Osteoblast (primary cell): Measurements from ENCODE around the gene PTP4A2. TPM values are rescaled to one million over a fixed set of nuclear protein-coding genes. Genes with fewer than 3 reads are reported as not detected.
"Not testable (repeated sequence)": the region's sequence is repeated elsewhere in the genome, so short reads cannot be mapped to it uniquely, and the experiment has no call there.

Experiments
- DNase-seq: peaks from one replicate; pipeline ENCODE4 v3.0.0; 2011; ENCODE audit warnings: low spot score, mixed read lengths; ENCODE audit not compliant: insufficient read length; ENCODE audit errors: missing footprints
- H2AFZ ChIP-seq: 2 replicates; pipeline ENCODE4 v1.6.0; 2011; ENCODE audit warnings: mild to moderate bottlenecking, low read length
- H3K27ac ChIP-seq: 2 replicates; pipeline ENCODE4 v1.5.1; 2011; ENCODE audit warnings: mild to moderate bottlenecking, low read depth, low read length, moderate library complexity
- H3K27me3 ChIP-seq: 2 replicates; pipeline ENCODE4 v1.6.0; 2012; ENCODE audit warnings: mild to moderate bottlenecking, control low read depth, inconsistent platforms, low read length, moderate library complexity; ENCODE audit not compliant: insufficient read depth
- H3K36me3 ChIP-seq: 2 replicates; pipeline ENCODE4 v1.5.1; 2011; ENCODE audit warnings: mild to moderate bottlenecking, low read length, control low read depth, moderate library complexity; ENCODE audit not compliant: insufficient read depth
- H3K4me1 ChIP-seq: 2 replicates; pipeline ENCODE4 v1.5.1; 2011; ENCODE audit warnings: mild to moderate bottlenecking, low read length, control low read depth, moderate library complexity; ENCODE audit not compliant: insufficient read depth
- H3K4me2 ChIP-seq: 2 replicates; pipeline ENCODE4 v1.6.0; 2011; ENCODE audit warnings: mild to moderate bottlenecking, low read length; ENCODE audit not compliant: insufficient read depth
- H3K4me3 ChIP-seq: fragments of 200-600 bp; sonication (generic); 3 replicates; pipeline ENCODE4 v1.5.1; 2012; ENCODE audit warnings: mild to moderate bottlenecking, low read length, inconsistent platforms; ENCODE audit not compliant: insufficient read depth
- H3K79me2 ChIP-seq: 2 replicates; pipeline ENCODE4 v1.6.0; 2012; ENCODE audit warnings: mild to moderate bottlenecking, low read length, control low read depth, inconsistent platforms; ENCODE audit not compliant: insufficient read depth
- H3K9me3 ChIP-seq: 2 replicates; pipeline ENCODE4 v1.5.1; 2011; ENCODE audit warnings: low read depth, low read length, control low read depth
- H4K20me1 ChIP-seq: 2 replicates; pipeline ENCODE4 v1.6.0; 2012; ENCODE audit warnings: mild to moderate bottlenecking, low read length, control low read depth; ENCODE audit not compliant: insufficient read depth
- total RNA-seq: library from RNA; depleted of rRNA; stranded (reverse); fragments of >200 nt; gene quantifications from 2 replicates; pipeline ENCODE4 v1.2.3, GENCODE V29; 2012
- TF ChIP-seq, protein P1 (sequence below): IDR thresholded peaks from 2 replicates; pipeline ENCODE4 v1.5.1; 2011; ENCODE audit warnings: mild to moderate bottlenecking, low read depth, low read length, moderate library complexity; ENCODE audit errors: extremely low read depth

PTP4A2 gene
- total RNA-seq, 1 donor, result 539 TPM

DNA sequence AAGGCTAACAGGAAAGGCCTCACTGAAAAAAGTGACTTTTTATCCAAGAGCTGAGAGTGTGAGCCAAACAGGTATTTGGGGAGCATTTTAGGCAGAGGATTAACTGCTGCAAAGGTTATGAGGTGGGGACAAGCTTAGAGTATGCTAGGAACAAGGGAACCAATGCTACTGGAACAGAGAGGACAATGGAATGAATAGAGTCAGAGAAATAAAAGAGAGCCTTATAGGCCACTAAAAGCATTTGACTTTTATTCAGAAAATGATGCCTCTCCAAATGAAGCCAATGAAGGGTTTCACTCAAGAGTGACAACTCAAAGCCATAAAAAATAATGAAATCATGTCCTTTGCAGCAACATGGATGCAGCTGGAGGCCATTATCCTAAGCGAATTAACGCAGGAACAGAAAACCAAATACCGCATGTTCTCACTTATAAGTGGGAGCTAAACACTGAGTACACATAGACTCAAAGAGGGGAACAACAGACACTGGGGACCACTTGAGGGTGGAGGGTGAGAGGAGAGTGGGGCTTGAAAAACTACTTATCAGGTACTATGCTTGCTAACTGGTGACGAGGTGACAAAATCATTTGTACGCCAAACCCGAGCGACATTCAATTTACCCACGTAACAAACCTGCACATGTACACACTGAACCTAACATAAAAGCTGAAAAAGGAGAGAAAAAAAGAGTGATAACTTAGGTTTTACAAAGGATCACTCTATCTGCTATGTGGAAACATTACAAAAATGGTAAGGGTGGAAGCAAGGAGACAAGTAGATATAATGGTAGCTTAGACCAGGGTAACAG lies 11.1 kb downstream of the PTP4A2 start:
- Histone ChIP-seq H3K9me3 (no peaks in the 10 kb centered on the region), H3K36me3 (peaks cover 6% of the 10 kb centered on the region), H3K4me1 (peaks cover 48% of the 10 kb centered on the region), H3K4me3 (no peak overlapping the region), H3K4me2 (peak overlapping the region; percentile 28), H2AFZ (no peak overlapping the region), H3K27ac (peak overlapping the region; percentile 19), H3K79me2 (peaks cover 97% of the 10 kb centered on the region), H3K27me3 (no peaks in the 10 kb centered on the region), H4K20me1 (peaks cover 87% of the 10 kb centered on the region)
- TF ChIP-seq, protein P1, sequence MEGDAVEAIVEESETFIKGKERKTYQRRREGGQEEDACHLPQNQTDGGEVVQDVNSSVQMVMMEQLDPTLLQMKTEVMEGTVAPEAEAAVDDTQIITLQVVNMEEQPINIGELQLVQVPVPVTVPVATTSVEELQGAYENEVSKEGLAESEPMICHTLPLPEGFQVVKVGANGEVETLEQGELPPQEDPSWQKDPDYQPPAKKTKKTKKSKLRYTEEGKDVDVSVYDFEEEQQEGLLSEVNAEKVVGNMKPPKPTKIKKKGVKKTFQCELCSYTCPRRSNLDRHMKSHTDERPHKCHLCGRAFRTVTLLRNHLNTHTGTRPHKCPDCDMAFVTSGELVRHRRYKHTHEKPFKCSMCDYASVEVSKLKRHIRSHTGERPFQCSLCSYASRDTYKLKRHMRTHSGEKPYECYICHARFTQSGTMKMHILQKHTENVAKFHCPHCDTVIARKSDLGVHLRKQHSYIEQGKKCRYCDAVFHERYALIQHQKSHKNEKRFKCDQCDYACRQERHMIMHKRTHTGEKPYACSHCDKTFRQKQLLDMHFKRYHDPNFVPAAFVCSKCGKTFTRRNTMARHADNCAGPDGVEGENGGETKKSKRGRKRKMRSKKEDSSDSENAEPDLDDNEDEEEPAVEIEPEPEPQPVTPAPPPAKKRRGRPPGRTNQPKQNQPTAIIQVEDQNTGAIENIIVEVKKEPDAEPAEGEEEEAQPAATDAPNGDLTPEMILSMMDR, result no peak
- no peak for DNase-seq

DNA sequence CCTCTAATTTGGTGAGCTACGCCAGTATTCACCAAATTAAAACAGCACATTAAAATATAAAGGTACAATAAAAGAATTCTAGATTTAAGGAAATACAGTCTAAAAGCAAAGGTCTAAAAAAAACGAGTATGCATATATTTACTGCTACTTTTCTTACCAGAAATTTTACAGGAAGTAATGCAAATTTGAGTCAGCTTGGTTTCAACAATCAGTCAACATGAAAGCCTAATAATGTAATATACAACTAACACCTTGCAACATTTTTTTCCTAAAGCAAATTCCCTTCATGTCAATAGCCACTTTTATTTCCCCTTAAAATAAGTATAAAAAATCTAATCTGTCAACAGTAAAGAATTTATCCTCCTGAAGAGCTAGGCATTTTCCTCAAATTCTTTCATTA lies 11.9 kb downstream of the PTP4A2 start:
- peaks cover 41% of the 10 kb centered on the region for H3K4me1 ChIP-seq
- no peak for DNase-seq

DNA sequence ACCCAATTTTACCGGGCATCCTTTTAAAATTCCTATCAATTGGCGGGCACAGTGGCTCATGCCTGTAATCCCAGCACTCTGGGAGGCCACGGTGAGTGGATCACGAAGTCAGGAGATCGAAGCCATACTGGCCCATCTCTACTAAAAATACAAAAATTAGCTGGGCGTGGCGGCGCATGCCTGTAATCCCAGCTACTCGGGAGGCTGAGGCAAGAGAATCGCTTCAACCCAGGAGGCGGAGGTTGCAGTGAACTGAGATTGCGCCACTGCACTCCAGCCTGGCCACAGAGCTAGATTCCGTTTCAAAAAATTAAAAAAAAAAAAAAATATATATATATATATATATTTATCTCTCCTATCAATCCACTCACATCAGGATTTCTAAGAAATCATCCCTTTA lies 12.3 kb downstream of the PTP4A2 start:
- H3K36me3 ChIP-seq, H3K4me3 ChIP-seq, H3K27me3 ChIP-seq, H3K9me3 ChIP-seq, H2AFZ ChIP-seq, DNase-seq, H3K27ac ChIP-seq, H3K4me2 ChIP-seq: not testable (repeated sequence)
- H3K4me1 ChIP-seq, result peaks cover 39% of the 10 kb centered on the region
- peaks cover 97% of the 10 kb centered on the region for H3K79me2 ChIP-seq
- peaks cover 79% of the 10 kb centered on the region for H4K20me1 ChIP-seq

More for the DNA sequence above, 11.9 kb downstream of the PTP4A2 start:
- Histone ChIP-seq H4K20me1 (peaks cover 79% of the 10 kb centered on the region), H3K27ac (no peak overlapping the region), H3K4me3 (no peak overlapping the region), H3K79me2 (peaks cover 97% of the 10 kb centered on the region), H3K9me3 (no peaks in the 10 kb centered on the region), H3K27me3 (no peaks in the 10 kb centered on the region), H3K36me3 (peaks cover 6% of the 10 kb centered on the region), H2AFZ (no peak overlapping the region), H3K4me2 (no peak overlapping the region)
- TF ChIP-seq, protein P1, result no peak

DNA sequence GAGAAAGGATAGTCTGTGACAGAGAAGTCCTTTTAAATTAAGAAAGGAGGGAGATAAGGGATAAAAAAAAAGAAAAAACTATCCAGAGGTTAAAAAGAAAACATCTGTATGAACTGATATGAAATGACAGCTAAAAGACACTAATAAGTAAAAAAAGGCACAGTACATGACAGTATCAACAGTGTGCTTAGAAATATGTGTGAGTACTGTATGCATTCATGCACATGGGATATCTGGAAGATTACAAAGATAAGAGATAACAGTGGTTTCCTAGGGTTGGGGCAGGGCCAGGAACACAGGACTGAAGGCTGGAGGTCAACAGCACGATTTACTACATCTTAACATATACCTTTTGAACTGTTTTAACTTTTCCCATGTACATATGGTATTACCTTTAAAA lies 13.3 kb downstream of the PTP4A2 start:
- no peaks in the 10 kb centered on the region for H3K27me3 ChIP-seq
- peaks cover 33% of the 10 kb centered on the region for H3K4me1 ChIP-seq
- no peak overlapping the region for H2AFZ ChIP-seq
- H3K9me3 ChIP-seq, result no peaks in the 10 kb centered on the region
- TF ChIP-seq, protein P1, result no peak
- no peak overlapping the region for H3K27ac ChIP-seq
- H3K79me2 ChIP-seq, result peaks cover 95% of the 10 kb centered on the region
- H3K4me3 ChIP-seq, result no peak overlapping the region
- peaks cover 13% of the 10 kb centered on the region for H3K36me3 ChIP-seq
- DNase-seq, result no peak
- H3K4me2 ChIP-seq, result no peak overlapping the region
- peaks cover 75% of the 10 kb centered on the region for H4K20me1 ChIP-seq
